Metanephros (tissue), 1 donor: Measurements from ENCODE around the gene DHRS11. TPM values are rescaled to one million over a fixed set of nuclear protein-coding genes. Genes with fewer than 3 reads are reported as not detected.

Experiments used
- total RNA-seq: library from RNA; depleted of rRNA; stranded (reverse); fragments of >200 nt; gene quantifications from one replicate; pipeline ENCODE4 v1.2.3, GENCODE V29; 2014

Gene DHRS11, protein sequence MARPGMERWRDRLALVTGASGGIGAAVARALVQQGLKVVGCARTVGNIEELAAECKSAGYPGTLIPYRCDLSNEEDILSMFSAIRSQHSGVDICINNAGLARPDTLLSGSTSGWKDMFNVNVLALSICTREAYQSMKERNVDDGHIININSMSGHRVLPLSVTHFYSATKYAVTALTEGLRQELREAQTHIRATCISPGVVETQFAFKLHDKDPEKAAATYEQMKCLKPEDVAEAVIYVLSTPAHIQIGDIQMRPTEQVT
- total RNA-seq: 15.2 TPM

DNA sequence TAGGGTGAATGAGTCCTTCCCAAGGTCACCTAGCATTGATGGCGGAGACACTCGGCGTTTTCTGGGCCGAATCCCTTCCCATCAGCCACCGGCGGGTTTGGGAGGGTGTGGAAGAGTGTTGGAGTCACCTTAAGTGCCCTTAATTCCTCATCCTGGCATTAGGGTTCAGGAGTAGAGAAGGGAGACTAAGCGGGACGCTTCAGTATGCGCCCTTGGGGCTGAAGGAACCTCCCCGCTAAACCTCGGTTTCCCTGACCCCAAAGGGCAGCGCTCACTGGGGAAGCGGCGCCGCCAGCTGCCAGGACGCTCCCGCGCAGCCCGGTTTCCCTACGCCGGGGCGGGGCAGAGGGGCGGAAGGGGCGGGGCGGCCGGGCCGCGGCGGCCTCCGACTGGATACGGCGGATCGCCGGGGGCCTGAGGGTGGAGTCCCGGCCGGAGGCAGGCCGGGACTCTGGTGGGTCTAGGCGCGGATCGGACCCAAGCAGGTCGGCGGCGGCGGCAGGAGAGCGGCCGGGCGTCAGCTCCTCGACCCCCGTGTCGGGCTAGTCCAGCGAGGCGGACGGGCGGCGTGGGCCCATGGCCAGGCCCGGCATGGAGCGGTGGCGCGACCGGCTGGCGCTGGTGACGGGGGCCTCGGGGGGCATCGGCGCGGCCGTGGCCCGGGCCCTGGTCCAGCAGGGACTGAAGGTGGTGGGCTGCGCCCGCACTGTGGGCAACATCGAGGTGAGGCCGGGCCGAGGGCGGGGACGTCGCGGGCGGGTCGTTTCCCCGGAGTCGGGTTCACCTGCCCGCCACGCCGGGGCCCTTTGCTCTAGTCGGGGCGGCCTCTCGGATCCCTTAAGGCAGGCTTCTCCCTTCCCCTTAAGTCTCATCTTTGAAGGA lies at the start of gene DHRS11:
TSS of gene DHRS11 (plus strand) at position 446 of the 882 bp plus-strand sequence. CDS start at position 577, 131 bp downstream.

DNA sequence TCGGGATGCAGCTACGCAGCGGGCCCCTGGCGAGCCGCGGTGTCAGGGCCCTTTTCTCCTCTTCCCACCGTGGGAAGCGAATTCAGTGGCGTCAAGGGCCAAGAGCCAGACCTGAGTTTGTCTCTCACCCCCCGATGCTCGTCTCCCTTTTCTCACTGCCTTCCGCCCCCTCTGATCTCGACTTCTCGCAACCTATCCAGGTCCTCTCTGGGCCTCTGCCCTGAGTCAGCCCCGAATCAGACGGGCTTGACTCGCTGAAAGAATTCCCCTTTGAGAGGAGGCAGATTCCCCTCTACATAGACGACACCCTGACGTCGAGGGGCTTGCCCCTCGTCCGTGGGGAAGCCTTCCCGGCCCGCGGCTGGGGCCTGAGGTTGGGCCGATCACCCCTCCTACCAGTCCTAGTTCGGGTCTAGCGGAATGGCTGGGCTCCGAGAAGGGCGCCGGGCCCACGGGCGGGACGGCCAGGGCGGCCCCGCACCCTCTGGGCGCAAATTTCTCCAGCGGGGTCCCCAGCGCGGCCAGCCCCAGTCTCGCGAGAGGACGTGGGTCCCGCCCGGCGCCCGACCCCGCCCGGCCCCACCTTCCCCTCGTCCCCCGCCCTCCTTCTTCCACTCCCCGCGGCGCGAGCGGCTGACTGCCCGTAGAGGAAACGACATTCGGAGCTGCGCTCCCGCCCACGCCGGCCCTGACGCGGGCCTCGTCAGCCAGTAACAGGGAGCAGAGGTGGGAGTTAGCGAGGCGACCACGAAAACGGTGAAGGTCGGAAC lies 47.2 kb upstream of the DHRS11 start, which contains the start of gene GGNBP2:
TSS of gene GGNBP2 (plus strand) at position 613 of the 770 bp plus-strand sequence. CDS start 806 bp downstream, outside the sequence.

DNA sequence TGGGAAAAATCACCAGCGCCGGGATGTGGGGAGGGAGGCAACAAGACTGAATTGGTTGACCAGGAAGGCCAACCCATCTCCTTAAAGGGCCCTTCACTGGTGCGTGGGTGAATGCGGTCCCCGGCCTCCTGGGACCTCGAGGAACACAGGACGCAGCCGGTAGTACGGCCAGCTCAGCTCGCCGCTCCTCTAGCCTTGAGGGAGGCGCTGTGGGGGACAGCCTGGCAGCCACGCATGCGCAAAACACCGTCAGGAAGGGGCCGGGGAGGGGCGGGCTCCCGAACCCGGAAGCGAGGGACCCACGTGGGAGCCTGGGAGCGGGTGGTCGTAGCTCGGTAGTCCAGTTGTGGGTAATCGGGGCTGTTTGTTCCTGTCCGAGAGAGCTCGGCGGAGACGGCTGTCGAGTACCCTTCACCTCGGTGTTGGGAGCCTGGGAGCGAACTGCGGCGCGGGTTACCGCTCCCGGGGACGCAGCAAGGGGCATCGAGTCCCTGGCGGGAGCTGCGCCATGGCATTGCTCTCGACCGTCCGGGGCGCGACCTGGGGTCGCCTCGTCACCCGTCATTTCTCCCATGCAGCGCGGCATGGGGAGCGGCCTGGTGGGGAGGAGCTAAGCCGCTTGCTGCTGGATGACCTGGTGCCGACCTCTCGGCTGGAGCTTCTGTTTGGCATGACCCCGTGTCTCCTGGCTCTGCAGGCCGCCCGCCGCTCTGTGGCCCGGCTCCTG lies 9.8 kb downstream of the DHRS11 start, which contains the start of gene MRM1:
TSS of gene MRM1 (plus strand) at position 281 of the 727 bp plus-strand sequence. CDS start at position 509, 228 bp downstream.

Other genes starting within 250 kb of the DHRS11 start
- not detected for gene TBC1D3H, start 203.4 kb upstream of the DHRS11 start, total RNA-seq
- gene ZNHIT3, start 105.2 kb upstream of the DHRS11 start, total RNA-seq: 40.2 TPM
- gene MYO19, start 57.0 kb upstream of the DHRS11 start, total RNA-seq: 66.2 TPM
- gene PIGW, start 56.9 kb upstream of the DHRS11 start, total RNA-seq: 5.5 TPM
- gene GGNBP2, start 47.0 kb upstream of the DHRS11 start, total RNA-seq: 71.6 TPM
- gene MRM1, start 9.7 kb downstream of the DHRS11 start, total RNA-seq: 5.6 TPM